HFFc6 (cell line): Measurements from ENCODE around the gene RILP. TPM values are rescaled to one million over a fixed set of nuclear protein-coding genes. Genes with fewer than 3 reads are reported as not detected.

Source experiments
- DNase-seq: peaks from one replicate; pipeline ENCODE4 v3.0.0-alpha.2; 2018
- H3K27ac Mint-ChIP-seq: 2 replicates; pipeline ENCODE4 v1.8.0; 2020; ENCODE audit warnings: mild to moderate bottlenecking, mixed read lengths
- H3K27me3 Mint-ChIP-seq: 2 replicates; pipeline ENCODE4 v1.8.0; 2021; ENCODE audit warnings: mild to moderate bottlenecking, moderate library complexity, mixed read lengths; ENCODE audit not compliant: insufficient read depth
- H3K36me3 Mint-ChIP-seq: 2 replicates; pipeline ENCODE4 v1.8.0; 2021; ENCODE audit warnings: low read depth, mixed read lengths
- H3K4me1 Mint-ChIP-seq: 2 replicates; pipeline ENCODE4 v1.8.0; 2020; ENCODE audit warnings: low read depth, mixed read lengths
- H3K4me3 Mint-ChIP-seq: 2 replicates; pipeline ENCODE4 v1.8.0; 2020; ENCODE audit warnings: mild to moderate bottlenecking, moderate library complexity, mixed read lengths
- H3K9me3 Mint-ChIP-seq: 2 replicates; pipeline ENCODE4 v1.8.0; 2020; ENCODE audit warnings: mild to moderate bottlenecking, mixed read lengths
- total RNA-seq, 6 experiments: library from RNA; stranded (reverse); fragmentation: NEBNext Ultra II Directional; extraction: Animal tissue kit (Norgen Biotek cat#: 25700); gene quantifications; 2 replicates in 1 of 6; 3 replicates in 5 of 6; pipeline ENCODE4 v1.2.3, GENCODE V29; 2021
- TF ChIP-seq, protein P1 (sequence below): fragments of 200-600 bp; sonication (generic); IDR thresholded peaks from 2 replicates; pipeline ENCODE4 v1.5.0; 2021; ENCODE audit warnings: antibody characterized with exemption, mild to moderate bottlenecking

Gene RILP
- total RNA-seq, 6 experiments from 2014 or later, result 4.6 to 6.5 (median 5.0) TPM

DNA sequence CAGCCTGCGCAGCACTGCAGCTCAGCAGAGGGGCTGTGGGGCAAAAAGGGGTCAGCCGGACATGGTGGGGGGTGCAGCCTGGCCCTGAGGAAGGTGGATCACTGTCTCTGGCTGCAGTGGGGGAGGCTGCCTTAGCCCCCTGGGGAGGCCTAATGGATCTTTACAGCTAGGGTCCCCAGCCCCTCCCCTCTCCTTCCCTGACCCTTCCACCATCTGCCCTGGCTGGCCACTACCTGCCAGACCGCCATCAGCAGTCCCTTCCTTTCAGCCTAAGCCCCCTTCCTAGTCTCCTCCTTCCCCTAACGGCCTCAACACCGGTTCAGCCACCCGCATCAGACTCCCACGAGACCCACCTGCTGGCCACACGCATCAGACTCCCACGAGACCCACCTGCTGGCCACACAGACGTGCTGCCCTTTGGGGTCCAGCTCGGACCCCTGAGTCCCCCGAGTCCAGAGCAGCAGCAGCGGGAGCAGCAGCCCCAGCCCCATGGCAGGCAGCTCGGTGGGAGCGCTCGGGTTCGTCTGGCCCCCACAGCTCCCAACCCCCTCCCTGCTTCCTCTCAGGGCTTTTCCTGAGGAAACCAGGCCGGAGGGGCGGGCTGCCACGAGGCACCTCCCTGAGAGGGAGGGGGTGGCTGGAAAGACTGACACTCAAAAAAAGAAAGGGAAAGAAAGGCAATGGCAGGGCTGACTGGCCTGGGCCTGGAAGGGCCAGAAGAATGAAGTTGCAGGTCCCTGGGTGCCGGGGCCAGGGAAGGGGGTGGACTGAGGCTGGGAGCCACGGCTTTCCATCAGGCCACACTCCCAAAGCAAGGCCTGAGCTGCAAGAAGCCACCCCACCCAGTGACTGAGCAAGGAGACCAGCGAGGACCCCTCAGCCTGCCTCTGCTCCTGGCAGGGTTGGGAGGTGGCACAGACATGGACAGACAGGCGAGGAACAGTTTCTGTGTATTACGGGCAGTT, 4.2 kb downstream of the RILP start, which contains the start of gene SCARF1:
TSS of gene SCARF1 (minus strand) at position 526 of the 965 bp plus-strand sequence. CDS start at position 491, 35 bp downstream.
- Mint-ChIP-seq H3K36me3 (no peaks in the 10 kb centered on the region), H3K4me3 (no peak within 1 kb of the TSS), H3K27me3 (peaks cover 2% of the 10 kb centered on the region; the same call in 1 of the 2 replicates), H3K4me1 (peaks cover 22% of the 10 kb centered on the region), H3K27ac (no peak within 1 kb of the TSS), H3K9me3 (no peaks in the 10 kb centered on the region)
- TF ChIP-seq, protein P1, sequence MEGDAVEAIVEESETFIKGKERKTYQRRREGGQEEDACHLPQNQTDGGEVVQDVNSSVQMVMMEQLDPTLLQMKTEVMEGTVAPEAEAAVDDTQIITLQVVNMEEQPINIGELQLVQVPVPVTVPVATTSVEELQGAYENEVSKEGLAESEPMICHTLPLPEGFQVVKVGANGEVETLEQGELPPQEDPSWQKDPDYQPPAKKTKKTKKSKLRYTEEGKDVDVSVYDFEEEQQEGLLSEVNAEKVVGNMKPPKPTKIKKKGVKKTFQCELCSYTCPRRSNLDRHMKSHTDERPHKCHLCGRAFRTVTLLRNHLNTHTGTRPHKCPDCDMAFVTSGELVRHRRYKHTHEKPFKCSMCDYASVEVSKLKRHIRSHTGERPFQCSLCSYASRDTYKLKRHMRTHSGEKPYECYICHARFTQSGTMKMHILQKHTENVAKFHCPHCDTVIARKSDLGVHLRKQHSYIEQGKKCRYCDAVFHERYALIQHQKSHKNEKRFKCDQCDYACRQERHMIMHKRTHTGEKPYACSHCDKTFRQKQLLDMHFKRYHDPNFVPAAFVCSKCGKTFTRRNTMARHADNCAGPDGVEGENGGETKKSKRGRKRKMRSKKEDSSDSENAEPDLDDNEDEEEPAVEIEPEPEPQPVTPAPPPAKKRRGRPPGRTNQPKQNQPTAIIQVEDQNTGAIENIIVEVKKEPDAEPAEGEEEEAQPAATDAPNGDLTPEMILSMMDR, result no peak
- no peak for DNase-seq

DNA sequence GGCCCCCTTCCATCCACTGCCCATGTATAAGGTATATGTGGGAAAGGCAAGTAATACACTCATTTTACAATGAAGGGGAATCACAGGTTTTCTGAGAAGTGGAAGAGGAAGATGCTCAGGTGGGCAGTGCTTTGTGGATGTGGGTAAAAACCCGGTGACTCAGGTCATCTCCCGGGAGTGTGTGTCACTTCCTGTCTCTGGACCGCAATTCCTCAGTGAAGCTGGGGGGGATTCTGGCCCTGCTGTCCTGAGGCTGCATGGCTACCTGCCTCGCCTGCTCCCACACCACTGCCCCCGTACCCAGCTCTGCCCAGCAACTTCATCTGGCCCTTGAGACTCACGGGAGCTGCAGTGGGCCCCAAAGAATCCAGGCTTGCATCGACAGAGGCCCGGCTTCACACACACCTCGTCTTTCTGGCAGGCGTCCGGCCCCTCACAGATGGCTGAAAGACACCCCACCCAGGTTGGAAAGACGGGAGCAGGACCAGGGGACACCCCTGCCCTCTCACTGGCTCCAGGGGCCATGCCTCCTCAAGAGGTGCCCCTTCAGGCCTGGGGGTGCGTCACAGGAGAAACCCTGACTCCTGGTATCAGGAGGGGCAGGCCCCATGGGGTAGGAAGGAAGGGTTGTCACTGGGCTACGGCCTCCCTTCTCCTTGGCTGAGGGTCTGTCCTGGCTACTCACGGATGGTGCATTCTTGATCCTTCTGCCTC, 5.0 kb downstream of the RILP start:
- H3K27ac Mint-ChIP-seq, result peak overlapping the region; percentile 71

DNA sequence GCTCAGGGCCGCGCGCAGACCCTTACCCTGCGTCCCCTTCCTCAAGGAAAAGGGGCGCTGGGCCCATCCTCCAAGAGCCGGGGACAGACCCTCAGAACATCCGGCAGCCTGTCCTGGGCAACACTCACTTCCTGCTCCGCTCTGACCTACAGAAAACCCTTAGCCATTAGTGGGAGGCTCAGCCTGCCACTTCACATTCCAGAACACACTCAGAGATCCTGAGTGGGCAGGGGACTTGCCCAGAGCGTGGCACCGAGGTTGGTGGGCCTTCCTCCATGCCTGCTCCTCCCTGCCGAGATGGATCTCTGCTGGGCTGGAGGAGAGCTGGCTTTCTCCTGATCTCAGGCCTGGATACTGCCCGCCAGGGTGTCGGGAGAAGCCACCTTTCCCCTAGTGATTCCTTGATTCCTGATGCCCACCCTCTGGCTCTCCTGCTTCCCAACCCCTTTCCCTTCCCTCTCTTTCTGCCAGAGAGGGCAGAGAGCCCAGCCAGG, 5.6 kb downstream of the RILP start:
- Mint-ChIP-seq H3K27me3 (peaks cover 2% of the 10 kb centered on the region; the same call in 1 of the 2 replicates), H3K36me3 (no peaks in the 10 kb centered on the region), H3K27ac (peak overlapping the region; percentile 71), H3K4me3 (peak overlapping the region; percentile 72), H3K9me3 (no peaks in the 10 kb centered on the region), H3K4me1 (peaks cover 15% of the 10 kb centered on the region)
- TF ChIP-seq, protein P1, result no peak
- no peak for DNase-seq

More for the DNA sequence above, 5.0 kb downstream of the RILP start:
- Mint-ChIP-seq H3K36me3 (no peaks in the 10 kb centered on the region), H3K9me3 (no peaks in the 10 kb centered on the region), H3K4me1 (peaks cover 15% of the 10 kb centered on the region), H3K27me3 (peaks cover 2% of the 10 kb centered on the region; the same call in 1 of the 2 replicates), H3K4me3 (peak overlapping the region; percentile 72; the same call in 1 of the 2 replicates)
- TF ChIP-seq, protein P1, result no peak
- peak; percentile 33 for DNase-seq

DNA sequence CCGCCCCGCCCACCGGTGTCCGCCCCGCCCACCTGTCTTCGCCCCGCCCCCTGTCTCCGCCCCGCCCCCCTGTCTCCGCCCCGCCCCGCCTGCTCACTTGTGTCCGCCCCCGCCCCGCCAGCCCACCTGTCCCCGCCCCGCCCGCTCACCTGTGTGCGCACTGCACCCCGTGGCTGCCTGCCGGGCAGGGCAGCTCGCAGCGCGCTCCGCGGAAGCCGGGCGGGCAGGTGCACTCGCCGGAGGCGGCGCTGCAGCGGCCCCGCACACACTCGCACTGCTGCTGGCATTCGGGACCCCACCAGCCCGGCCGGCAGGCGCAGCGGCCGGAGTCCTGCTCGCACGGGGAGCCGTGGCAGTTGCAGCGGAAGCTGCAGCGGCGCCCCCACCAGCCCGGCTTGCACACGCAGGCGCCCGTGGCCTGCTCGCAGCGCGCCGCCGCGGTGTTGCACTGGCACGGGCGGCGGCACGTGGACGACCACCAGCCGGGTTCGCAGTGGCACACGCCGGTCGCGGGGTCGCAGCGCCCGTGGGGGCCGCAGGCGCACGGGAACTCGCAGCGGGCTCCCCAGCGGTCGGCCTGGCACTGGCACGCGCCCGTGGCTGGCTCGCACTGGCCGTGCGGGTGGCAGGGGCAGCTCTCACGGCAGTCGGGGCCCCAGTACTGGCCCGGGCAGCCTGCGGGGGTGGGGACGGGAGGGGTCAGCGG, 6.2 kb downstream of the RILP start:
- no peak for DNase-seq

More for the DNA sequence above, 6.2 kb downstream of the RILP start:
- H3K4me3 Mint-ChIP-seq, result peak overlapping the region; percentile 72; the same call in 1 of the 2 replicates
- H3K4me1 Mint-ChIP-seq, result peaks cover 15% of the 10 kb centered on the region
- H3K27me3 Mint-ChIP-seq, result peaks cover 2% of the 10 kb centered on the region; the same call in 1 of the 2 replicates
- no peaks in the 10 kb centered on the region for H3K9me3 Mint-ChIP-seq
- H3K36me3 Mint-ChIP-seq, result no peaks in the 10 kb centered on the region
- TF ChIP-seq, protein P1, result peak; percentile 51; the same call in 1 of the 2 replicates
- H3K27ac Mint-ChIP-seq, result no peak overlapping the region
